Keratinocyte (primary cell): ENCODE results near the gene CEP43. TPM values are rescaled to one million over a fixed set of nuclear protein-coding genes. Genes with fewer than 3 reads are reported as not detected.

Experiments
- DNase-seq: peaks from one replicate; pipeline ENCODE4 v3.0.0-alpha.2; 2011; ENCODE audit warnings: low read depth, missing footprints, low spot score
- FAIRE-seq: peaks from 2 replicates; lab custom pipeline; 2011; peaks lifted over from hg19 to GRCh38; lab: Jason Lieb, UNC
- H2AFZ ChIP-seq: 2 replicates; pipeline ENCODE4 v1.6.0; 2012; ENCODE audit warnings: low read length, control low read depth, inconsistent platforms; ENCODE audit not compliant: control insufficient read depth
- H3K27ac ChIP-seq: 2 replicates; pipeline ENCODE4 v1.5.1; 2011; ENCODE audit warnings: low read length; ENCODE audit not compliant: control insufficient read depth, insufficient read depth
- H3K27me3 ChIP-seq: 3 replicates; pipeline ENCODE4 v1.6.0; 2011; ENCODE audit warnings: low read length; ENCODE audit not compliant: control insufficient read depth, insufficient read depth; ENCODE audit errors: extremely low read depth
- H3K36me3 ChIP-seq, 2 experiments: 2 replicates in 1 of 2; 3 replicates in 1 of 2; pipeline ENCODE4 v1.5.1; 2011; ENCODE audit warnings: low read length in 2 of 2, mild to moderate bottlenecking in 1 of 2; ENCODE audit not compliant: control insufficient read depth in 2 of 2, insufficient read depth in 2 of 2; ENCODE audit errors: extremely low read depth in 1 of 2
- H3K4me1 ChIP-seq: 3 replicates; pipeline ENCODE4 v1.5.1; 2011; ENCODE audit warnings: low read length; ENCODE audit not compliant: control insufficient read depth, insufficient read depth; ENCODE audit errors: extremely low read depth
- H3K4me2 ChIP-seq: 3 replicates; pipeline ENCODE4 v1.6.0; 2011; ENCODE audit warnings: low read depth, low read length; ENCODE audit not compliant: control insufficient read depth, insufficient read depth; ENCODE audit errors: extremely low read depth
- H3K4me3 ChIP-seq, 3 experiments: fragments of 200-600 bp in 1 of 3; sonication (generic) in 1 of 3; 2 replicates in 2 of 3; 3 replicates in 1 of 3; pipeline ENCODE4 v1.5.1; 2011 to 2016; ENCODE audit warnings: low read length in 3 of 3, mild to moderate bottlenecking in 3 of 3, control low read depth in 2 of 3, inconsistent platforms in 1 of 3, low read depth in 1 of 3, mixed read lengths in 1 of 3, mixed run types in 1 of 3, moderate library complexity in 1 of 3; ENCODE audit not compliant: control insufficient read depth in 2 of 3, insufficient read depth in 2 of 3; ENCODE audit errors: extremely low read depth in 1 of 3
- H3K79me2 ChIP-seq: 2 replicates; pipeline ENCODE4 v1.6.0; 2012; ENCODE audit warnings: low read length; ENCODE audit not compliant: control insufficient read depth, insufficient read depth
- H3K9ac ChIP-seq: 3 replicates; pipeline ENCODE4 v1.6.0; 2011; ENCODE audit warnings: low read length; ENCODE audit not compliant: control insufficient read depth, insufficient read depth; ENCODE audit errors: extremely low read depth
- H3K9me1 ChIP-seq: 3 replicates; pipeline ENCODE4 v1.6.0; 2011; ENCODE audit warnings: low read length; ENCODE audit not compliant: control insufficient read depth, insufficient read depth; ENCODE audit errors: extremely low read depth
- H3K9me3 ChIP-seq: 2 replicates; pipeline ENCODE4 v1.5.1; 2012; ENCODE audit warnings: low read depth, low read length; ENCODE audit not compliant: control insufficient read depth
- H4K20me1 ChIP-seq: 3 replicates; pipeline ENCODE4 v1.6.0; 2011; ENCODE audit warnings: low read length; ENCODE audit not compliant: control insufficient read depth, insufficient read depth; ENCODE audit errors: extremely low read depth
- CTCF ChIP-seq, 3 experiments: IDR thresholded peaks in 1 of 3; conservative IDR thresholded peaks in 1 of 3; optimal IDR thresholded peaks in 1 of 3; 2 replicates in 2 of 3; 3 replicates in 1 of 3; pipeline versions ENCODE3 to v1.5.1; 2011; ENCODE audit warnings: low read length in 3 of 3, mild to moderate bottlenecking in 3 of 3, moderate library complexity in 2 of 3, control low read depth in 1 of 3, inconsistent platforms in 1 of 3; ENCODE audit not compliant: insufficient read depth in 2 of 3; ENCODE audit errors: extremely low read depth in 1 of 3
- EZH2 ChIP-seq: IDR thresholded peaks from one replicate; pipeline ENCODE4 v1.6.1; 2012; ENCODE audit warnings: inconsistent platforms, mild to moderate bottlenecking, low read length, moderate library complexity
- dilution Hi-C: fragments of 300-500 bp; cut with MboI; formaldehyde crosslinking; loops from one replicate; pipeline ENCODE4 v1.7.0; 2020; ENCODE audit warnings: low sequenced_read_pairs; ENCODE audit not compliant: extremely low pct_ligation_motif_present
- polyA plus RNA-seq, 5 experiments: library from polyadenylated mRNA; depleted of rRNA in 3 of 5; stranded (reverse) in 3 of 5; stranded (forward) in 1 of 5; unstranded in 1 of 5; fragments of >200 nt; gene quantifications; 1 replicate in 1 of 5; 2 replicates in 3 of 5; 3 replicates in 1 of 5; pipeline versions ENCODE4 v1.2.1 to v1.2.3, GENCODE V29; 2011 to 2012; ENCODE audit warnings: missing spikeins in 2 of 5, low read depth in 1 of 5, low replicate concordance in 1 of 5

The CEP43 gene
- polyA plus RNA-seq, 1 donor (not counting 4 experiments of a cell fraction or from before 2014, with no cell fraction given): 18.4 TPM

GRCh38 chr6:166971271-166971670 lies 27.9 kb upstream of the CEP43 start:
- TF ChIP-seq CTCF (optimal IDR thresholded peaks at IDR 0.05 in 1 of 3, IDR thresholded peaks at IDR 0.05 in 1 of 3, conservative IDR thresholded peaks at IDR 0.05 in 1 of 3; ENCODE audit: extremely low read depth in 1 of 3, insufficient read depth in 2 of 3, low read length in 3 of 3) (no peak), EZH2 (no peak)
- H4K20me1 ChIP-seq: no peaks in the 10 kb centered on the region
- no peaks in the 10 kb centered on the region for H3K9me1 ChIP-seq
- no peak overlapping the region for H3K4me2 ChIP-seq
- no peaks in the 10 kb centered on the region for H3K4me1 ChIP-seq
- H2AFZ ChIP-seq: no peak overlapping the region
- FAIRE-seq (no peak), DNase-seq (no peak)
- no peaks in the 10 kb centered on the region for H3K79me2 ChIP-seq
- no peaks in the 10 kb centered on the region for H3K36me3 ChIP-seq
- dilution Hi-C loops: no loop called here
- no peaks in the 10 kb centered on the region for H3K27me3 ChIP-seq
- H3K9me3 ChIP-seq: no peaks in the 10 kb centered on the region
- no peak overlapping the region for H3K4me3 ChIP-seq
- no peak overlapping the region for H3K27ac ChIP-seq
- H3K9ac ChIP-seq: no peak overlapping the region

GRCh38 chr6:166972101-166972500 lies 27.1 kb upstream of the CEP43 start:
- no peak for DNase-seq
- H3K27me3 ChIP-seq: no peaks in the 10 kb centered on the region
- H3K9ac ChIP-seq: no peak overlapping the region
- no peak overlapping the region for H3K4me2 ChIP-seq
- no peaks in the 10 kb centered on the region for H3K9me3 ChIP-seq
- H3K27ac ChIP-seq: no peak overlapping the region
- H3K79me2 ChIP-seq: no peaks in the 10 kb centered on the region
- H3K9me1 ChIP-seq: no peaks in the 10 kb centered on the region
- TF ChIP-seq CTCF (optimal IDR thresholded peaks at IDR 0.05 in 1 of 3, IDR thresholded peaks at IDR 0.05 in 1 of 3, conservative IDR thresholded peaks at IDR 0.05 in 1 of 3; ENCODE audit: extremely low read depth in 1 of 3, insufficient read depth in 2 of 3, low read length in 3 of 3) (no peak), EZH2 (no peak)
- dilution Hi-C loops: no loop called here
- no peak for FAIRE-seq
- H3K36me3 ChIP-seq: no peaks in the 10 kb centered on the region
- no peaks in the 10 kb centered on the region for H4K20me1 ChIP-seq
- H2AFZ ChIP-seq: no peak overlapping the region
- no peaks in the 10 kb centered on the region for H3K4me1 ChIP-seq
- no peak overlapping the region for H3K4me3 ChIP-seq
